ENCODE results near the gene PTPRM.

- TF ChIP-seq MAX (IDR thresholded peaks at IDR 0.05; ENCODE audit: low read depth, low read length) = no peak
- TF ChIP-seq CTCF (IDR thresholded peaks at IDR 0.05; ENCODE audit: low read depth, low read length) = no peak
Observed at GRCh38 chr18:7757175-7757574, 190.1 kb downstream of the PTPRM start.
